Activated CD4-positive, alpha-beta T cell treated with anti-CD3 and anti-CD28 coated beads, Interleukin-2, amount 50 U/mL, for 24 hours (primary cell): ENCODE measurements around the gene ATP4B.

ENCODE experiments used
- DNase-seq, 2 donors: peaks; one replicate each; pipeline ENCODE4 v3.0.0-alpha.2; 2020; ENCODE audit warnings: low read depth in 1 of 2, low spot score in 1 of 2

The ATP4B gene

GRCh38 chr13:113656831-113657671 lies 947 bp downstream of the ATP4B start:
- DNase-seq, result no peak

- DNase-seq, result no peak
These were observed 1.9 kb downstream of the ATP4B start for GRCh38 chr13:113656003-113656588.

GRCh38 chr13:113655346-113656002 lies 2.5 kb downstream of the ATP4B start:
- DNase-seq, result no peak

GRCh38 chr13:113654591-113655345 lies 3.2 kb downstream of the ATP4B start:
- no peak for DNase-seq

- no peak for DNase-seq
These were observed 3.8 kb downstream of the ATP4B start for GRCh38 chr13:113654175-113654560.

- DNase-seq, result no peak
These were observed 4.5 kb downstream of the ATP4B start for GRCh38 chr13:113653264-113654174.

- no peak for DNase-seq
These were observed 5.4 kb downstream of the ATP4B start for GRCh38 chr13:113652404-113653263.

- DNase-seq, result no peak
These were observed 6.2 kb downstream of the ATP4B start for GRCh38 chr13:113651511-113652403.

- no peak for DNase-seq
These were observed 7.3 kb downstream of the ATP4B start for GRCh38 chr13:113650731-113651148.

- no peak for DNase-seq
These were observed 7.7 kb downstream of the ATP4B start for GRCh38 chr13:113650275-113650674.

- no peak for DNase-seq
These were observed 8.8 kb downstream of the ATP4B start for GRCh38 chr13:113649212-113649611.

- DNase-seq, result no peak
These were observed 9.8 kb downstream of the ATP4B start for GRCh38 chr13:113648216-113648610.

- no peak for DNase-seq
These were observed 10.4 kb downstream of the ATP4B start for GRCh38 chr13:113647351-113648215.

- no peak for DNase-seq
These were observed 11.1 kb downstream of the ATP4B start for GRCh38 chr13:113646921-113647340.

GRCh38 chr13:113646376-113646775 lies 11.6 kb downstream of the ATP4B start:
- no peak for DNase-seq

GRCh38 chr13:113645329-113645728 lies 12.7 kb downstream of the ATP4B start:
- DNase-seq, result no peak

- DNase-seq, result no peak
These were observed 13.2 kb downstream of the ATP4B start for GRCh38 chr13:113644800-113645199.
